ENCODE results near the gene SLX9. TPM values are rescaled to one million over a fixed set of nuclear protein-coding genes. Genes with fewer than 3 reads are reported as not detected.

SLX9 gene
- total and polyA plus RNA-seq, 10 donors: 6.1 to 35.4 (median 27.0) TPM

DNA sequence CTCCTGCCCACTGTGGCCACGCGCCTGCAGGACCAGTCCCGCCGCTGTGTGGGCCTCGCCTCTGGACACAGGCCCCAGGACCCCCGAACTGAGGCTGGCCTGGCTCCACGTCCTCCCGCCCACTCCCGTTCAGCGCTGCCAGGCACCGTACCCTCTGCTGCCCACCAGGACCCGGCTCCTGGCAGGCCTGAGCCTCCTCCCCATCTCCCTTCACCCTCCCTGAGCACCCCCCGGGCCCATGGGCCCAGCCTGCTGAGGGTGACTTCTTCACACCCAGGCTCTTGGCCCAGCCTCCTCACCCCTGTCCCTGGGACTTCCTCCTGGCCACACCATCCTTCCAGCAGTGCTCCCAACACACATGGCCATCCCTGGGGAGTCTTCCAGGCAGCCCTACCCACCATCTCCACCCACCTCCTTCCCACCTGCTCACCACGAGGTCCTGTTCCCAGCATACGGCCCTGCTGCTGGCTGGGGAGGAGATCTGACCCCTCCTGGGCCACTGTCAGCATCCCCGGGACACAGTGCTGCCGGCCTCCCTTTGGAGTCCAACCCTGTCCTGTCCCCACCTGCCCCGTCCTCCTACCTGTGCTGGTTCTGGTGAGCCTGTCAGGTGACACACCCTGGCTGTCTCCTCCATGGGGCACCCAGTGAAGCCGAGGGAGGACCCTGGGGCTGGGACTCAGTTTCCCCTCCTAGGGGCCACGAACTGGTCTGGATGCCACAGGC, 53.7 kb downstream of the SLX9 start:
- intact Hi-C loops (cut with DNase I; ENCODE audit: low total_unique reads): no loop called here
- Histone ChIP-seq H3K4me3 (no peak overlapping the region), H3K9me3 (no peaks in the 10 kb centered on the region), H3K36me3 (no peaks in the 10 kb centered on the region), H3K4me1 (peaks cover 0 to 43% (median 7%) of the 10 kb centered on the region in 6 donors), H3K27me3 (replicated peaks in 1 of 7) (peaks cover 0 to 32% (median 0%) of the 10 kb centered on the region in 7 donors), H3K27ac (no peak overlapping the region)
- DNase-seq: peak; percentile 67
- TF ChIP-seq, protein P1, sequence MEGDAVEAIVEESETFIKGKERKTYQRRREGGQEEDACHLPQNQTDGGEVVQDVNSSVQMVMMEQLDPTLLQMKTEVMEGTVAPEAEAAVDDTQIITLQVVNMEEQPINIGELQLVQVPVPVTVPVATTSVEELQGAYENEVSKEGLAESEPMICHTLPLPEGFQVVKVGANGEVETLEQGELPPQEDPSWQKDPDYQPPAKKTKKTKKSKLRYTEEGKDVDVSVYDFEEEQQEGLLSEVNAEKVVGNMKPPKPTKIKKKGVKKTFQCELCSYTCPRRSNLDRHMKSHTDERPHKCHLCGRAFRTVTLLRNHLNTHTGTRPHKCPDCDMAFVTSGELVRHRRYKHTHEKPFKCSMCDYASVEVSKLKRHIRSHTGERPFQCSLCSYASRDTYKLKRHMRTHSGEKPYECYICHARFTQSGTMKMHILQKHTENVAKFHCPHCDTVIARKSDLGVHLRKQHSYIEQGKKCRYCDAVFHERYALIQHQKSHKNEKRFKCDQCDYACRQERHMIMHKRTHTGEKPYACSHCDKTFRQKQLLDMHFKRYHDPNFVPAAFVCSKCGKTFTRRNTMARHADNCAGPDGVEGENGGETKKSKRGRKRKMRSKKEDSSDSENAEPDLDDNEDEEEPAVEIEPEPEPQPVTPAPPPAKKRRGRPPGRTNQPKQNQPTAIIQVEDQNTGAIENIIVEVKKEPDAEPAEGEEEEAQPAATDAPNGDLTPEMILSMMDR (IDR thresholded peaks at IDR 0.05 in 8 of 11, conservative IDR thresholded peaks at IDR 0.05 in 3 of 11): no peak
- TF ChIP-seq POLR2A (IDR thresholded peaks at IDR 0.05) (no peak), POLR2AphosphoS5 (IDR thresholded peaks at IDR 0.05) (no peak)
- WGBS, 5 donors: 87 to 94% (median 89%) methylated on average over 15 to 20 of the region's 20 CpGs

DNA sequence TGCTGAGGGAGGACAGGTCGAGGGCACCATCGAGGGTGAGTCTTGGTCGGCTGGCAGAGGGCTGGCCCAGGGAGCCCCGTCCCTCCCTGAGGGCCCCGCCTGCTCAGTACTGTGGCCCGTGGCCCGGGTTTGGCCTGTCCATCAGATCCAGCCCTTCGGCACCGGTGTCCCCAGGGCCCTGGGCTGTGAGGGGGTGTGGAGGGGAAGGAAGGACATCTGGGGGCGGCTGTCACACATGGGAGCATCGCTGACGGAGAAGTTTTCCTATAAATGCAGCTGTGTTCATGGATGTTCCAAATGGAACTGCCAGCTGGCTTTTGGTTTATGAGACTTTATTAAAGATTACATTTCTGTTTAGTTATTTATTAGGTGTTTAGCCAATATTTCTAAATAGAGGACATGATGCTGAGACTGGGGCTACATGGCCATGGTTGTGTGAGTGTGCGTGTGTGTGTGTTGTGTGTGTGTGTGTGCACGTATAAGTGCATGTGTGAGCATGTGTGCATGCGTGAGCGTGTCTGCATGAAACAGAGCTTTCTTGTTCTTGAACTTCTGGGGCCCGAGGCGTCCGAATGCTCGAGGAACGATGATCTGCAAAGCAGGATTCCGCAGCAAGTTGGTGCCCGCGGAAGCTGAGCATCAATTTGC, 54.3 kb downstream of the SLX9 start:
- no peak overlapping the region for H3K27ac ChIP-seq
- no peak for DNase-seq

DNA sequence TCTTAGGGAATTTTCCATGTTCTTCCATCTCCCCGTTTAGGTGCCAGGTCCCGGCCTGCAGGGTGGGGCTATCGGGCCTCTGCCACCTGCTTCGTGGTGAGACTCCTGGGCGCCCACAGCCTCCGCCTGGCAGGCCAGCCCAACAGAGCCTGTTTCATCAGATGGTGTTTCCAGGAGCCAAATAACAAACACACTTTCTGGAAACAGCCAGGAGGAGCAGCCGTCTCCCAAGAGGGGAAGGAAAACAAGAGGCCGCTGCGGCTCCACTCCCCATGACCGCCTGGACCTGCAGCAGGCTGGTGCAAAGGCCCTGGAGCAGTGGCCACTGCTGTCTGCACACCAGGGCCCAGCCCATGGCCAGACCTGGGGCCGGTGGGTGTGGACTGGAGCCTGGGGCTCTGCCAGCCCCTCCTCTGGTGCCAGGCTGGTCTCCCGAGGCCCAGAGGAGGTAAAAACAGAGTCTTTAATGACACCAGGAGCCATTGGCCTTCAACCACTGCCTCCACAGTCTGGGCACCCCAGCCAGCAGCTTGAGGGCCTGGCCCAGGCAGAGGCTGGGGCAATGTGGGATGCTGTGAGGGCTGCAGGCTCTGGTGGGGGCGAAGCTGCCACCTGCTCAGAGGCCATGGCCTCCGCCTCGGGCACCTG, 55.0 kb downstream of the SLX9 start:
- 82 to 89% (median 83%) methylated on average over 8 to 15 of the region's 15 CpGs for WGBS, 5 donors
- Histone ChIP-seq H3K36me3 (no peaks in the 10 kb centered on the region), H3K27me3 (replicated peaks in 1 of 7) (peaks cover 0 to 44% (median 0%) of the 10 kb centered on the region in 7 donors), H3K4me3 (no peak overlapping the region), H3K9me3 (no peaks in the 10 kb centered on the region), H3K27ac (no peak overlapping the region), H3K4me1 (peaks cover 0 to 42% (median 12%) of the 10 kb centered on the region in 6 donors)
- intact Hi-C loops (cut with DNase I; ENCODE audit: low total_unique reads): no loop called here
- DNase-seq: peak; percentile 68
- TF ChIP-seq, protein P1 (IDR thresholded peaks at IDR 0.05 in 8 of 11, conservative IDR thresholded peaks at IDR 0.05 in 3 of 11): no peak
- TF ChIP-seq POLR2AphosphoS5 (IDR thresholded peaks at IDR 0.05) (no peak), POLR2A (IDR thresholded peaks at IDR 0.05) (no peak)

More for the DNA sequence above, 54.3 kb downstream of the SLX9 start:
- no peaks in the 10 kb centered on the region for H3K9me3 ChIP-seq
- peaks cover 0 to 42% (median 9%) of the 10 kb centered on the region in 6 donors for H3K4me1 ChIP-seq
- peaks cover 0 to 39% (median 0%) of the 10 kb centered on the region in 7 donors for H3K27me3 ChIP-seq (replicated peaks in 1 of 7)
- no peak overlapping the region for H3K4me3 ChIP-seq
- H3K36me3 ChIP-seq: no peaks in the 10 kb centered on the region
- intact Hi-C loops (cut with DNase I; ENCODE audit: low total_unique reads): no loop called here
- 81 to 89% (median 84%) methylated on average over 17 to 24 of the region's 24 CpGs for WGBS, 5 donors
- TF ChIP-seq POLR2AphosphoS5 (IDR thresholded peaks at IDR 0.05): no peak
- no peak for TF ChIP-seq POLR2A (IDR thresholded peaks at IDR 0.05)
- TF ChIP-seq, protein P1 (IDR thresholded peaks at IDR 0.05 in 8 of 11, conservative IDR thresholded peaks at IDR 0.05 in 3 of 11): no peak
